LHCN-M2 (cell line): ENCODE measurements around the gene CCDC159. TPM values are rescaled to one million over a fixed set of nuclear protein-coding genes. Genes with fewer than 3 reads are reported as not detected.
"Not testable (repeated sequence)": the region's sequence is repeated elsewhere in the genome, so short reads cannot be mapped to it uniquely, and the experiment has no call there.

Experiments
- DNase-seq: peaks from one replicate; pipeline ENCODE4 v3.0.0-alpha.2; 2012; ENCODE audit warnings: low read depth
- total RNA-seq: library from RNA; depleted of rRNA; stranded (reverse); fragments of >200 nt; gene quantifications from 2 replicates; pipeline ENCODE4 v1.2.3, GENCODE V29; 2014

Gene CCDC159
- total RNA-seq, 1 experiment from 2014 or later: 2.8 TPM

- DNase-seq: no peak
Observed at GRCh38 chr19:11338121-11338520, 8.2 kb upstream of the CCDC159 start.

DNA sequence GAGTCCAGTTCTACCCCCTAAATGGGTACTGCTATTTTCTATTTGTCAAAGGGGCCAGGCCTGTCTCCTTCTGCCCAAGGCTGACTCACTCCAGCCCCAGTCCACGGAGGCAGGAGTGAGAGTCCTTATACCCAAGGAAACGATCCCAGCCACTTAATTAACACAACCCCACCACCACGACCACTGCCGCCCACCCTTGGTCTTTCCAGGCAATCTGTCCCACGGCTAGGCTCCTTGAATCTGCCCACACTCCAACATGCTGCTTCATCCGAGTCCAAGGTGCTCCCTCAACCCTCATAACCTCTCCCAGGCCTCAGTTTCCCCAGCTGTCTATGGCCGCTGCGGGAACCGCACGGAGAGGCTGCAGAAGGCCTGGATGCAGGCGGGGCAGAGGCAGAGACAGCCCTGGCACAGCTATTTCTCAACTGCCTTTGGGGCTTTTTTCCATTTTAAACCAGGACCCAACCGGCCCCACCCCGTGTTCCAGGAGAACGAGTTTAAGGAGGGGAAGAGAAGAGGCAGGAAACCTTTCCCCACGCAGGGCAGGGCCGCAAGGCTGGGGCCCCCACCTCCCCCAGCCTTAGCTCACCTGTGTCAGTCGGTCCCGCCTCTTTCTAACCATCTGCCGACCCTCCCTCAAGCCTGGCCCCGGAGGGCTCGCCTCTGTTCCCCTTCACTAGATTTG lies 7.6 kb upstream of the CCDC159 start:
- no peak for DNase-seq

DNA sequence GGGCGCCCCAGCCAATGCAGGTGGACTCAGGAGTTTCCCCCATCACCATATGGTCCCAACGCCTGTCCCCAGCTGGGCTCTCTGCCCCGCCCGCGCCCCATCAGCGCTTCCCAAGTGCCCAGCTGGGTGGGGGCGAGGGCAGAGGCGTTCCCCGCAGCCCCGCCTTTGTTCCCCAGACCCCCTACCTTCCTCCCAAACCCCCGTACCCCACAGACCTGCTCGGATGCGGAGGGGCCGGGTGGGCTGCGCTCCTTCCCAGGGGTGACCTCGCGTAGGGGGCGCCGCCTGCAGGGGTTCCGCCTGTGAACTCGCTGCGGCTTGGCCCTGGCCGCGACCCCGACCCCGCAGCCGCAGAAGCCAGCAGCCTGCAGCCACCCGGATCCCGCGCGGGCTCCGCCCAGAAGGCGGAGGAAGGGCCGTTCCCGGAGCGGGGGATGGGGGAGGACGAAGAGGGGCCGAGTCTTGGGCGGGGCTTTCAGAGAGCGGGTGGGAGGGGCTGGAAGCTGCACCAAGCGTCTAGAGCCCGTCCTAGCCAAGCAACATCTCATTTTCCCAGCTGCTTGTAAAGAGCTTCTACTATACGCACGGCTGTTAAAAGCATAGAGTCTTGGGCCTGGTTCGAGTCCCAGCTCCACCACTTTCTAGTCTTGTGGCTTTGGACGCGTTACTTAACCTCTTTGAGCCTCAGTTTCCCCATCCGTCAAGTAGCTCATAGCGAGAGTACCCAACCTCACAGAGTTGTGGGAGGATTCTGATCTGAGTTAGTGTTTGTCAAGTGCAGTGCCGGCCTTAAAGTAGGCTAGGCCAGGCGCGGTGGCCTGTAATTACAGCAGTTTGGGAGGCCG lies 6.8 kb upstream of the CCDC159 start, which contains the start of gene RAB3D:
Gene RAB3D, minus strand, starts transcription at position 404 of the 845 bp plus-strand sequence. CDS start 2,258 bp downstream, outside the sequence.
- DNase-seq: peak; percentile 74

DNA sequence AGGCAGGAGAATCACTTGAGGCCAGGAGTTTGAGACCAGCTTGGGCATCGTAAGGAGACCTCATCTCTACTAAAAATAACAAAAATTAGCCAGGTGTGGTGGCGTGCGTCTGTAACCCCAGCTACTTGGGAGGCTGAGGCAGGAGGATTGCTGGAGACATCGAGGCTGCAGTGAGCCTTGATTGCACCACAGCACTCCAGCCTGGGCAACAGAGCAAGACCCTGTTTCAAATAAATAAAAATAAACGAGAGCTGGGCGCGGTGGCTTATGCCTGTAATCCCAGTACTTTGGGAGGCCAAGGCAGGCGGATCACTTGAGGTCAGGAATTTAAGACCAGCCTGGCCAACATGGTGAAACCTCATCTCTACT lies 6.2 kb upstream of the CCDC159 start:
- DNase-seq: not testable (repeated sequence)

DNA sequence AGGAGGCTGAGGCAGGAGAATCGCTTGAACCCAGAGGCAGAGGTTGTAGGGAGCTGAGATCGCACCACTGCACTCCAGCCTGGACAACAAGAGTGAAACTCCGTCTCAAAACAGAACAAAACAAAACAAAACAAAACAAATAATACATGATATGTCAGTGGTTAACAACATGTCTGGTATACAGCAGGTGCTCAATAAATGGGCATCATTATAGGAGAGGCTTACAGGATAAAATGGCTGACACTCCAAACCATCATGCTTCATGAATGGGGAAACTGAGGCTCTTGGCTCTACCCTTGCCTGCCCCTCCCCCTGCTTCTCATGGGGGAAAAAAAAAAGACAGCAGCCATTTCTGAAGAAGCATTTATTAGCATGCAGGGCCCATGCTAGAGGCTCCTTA lies 3.9 kb upstream of the CCDC159 start:
- DNase-seq: no peak

DNA sequence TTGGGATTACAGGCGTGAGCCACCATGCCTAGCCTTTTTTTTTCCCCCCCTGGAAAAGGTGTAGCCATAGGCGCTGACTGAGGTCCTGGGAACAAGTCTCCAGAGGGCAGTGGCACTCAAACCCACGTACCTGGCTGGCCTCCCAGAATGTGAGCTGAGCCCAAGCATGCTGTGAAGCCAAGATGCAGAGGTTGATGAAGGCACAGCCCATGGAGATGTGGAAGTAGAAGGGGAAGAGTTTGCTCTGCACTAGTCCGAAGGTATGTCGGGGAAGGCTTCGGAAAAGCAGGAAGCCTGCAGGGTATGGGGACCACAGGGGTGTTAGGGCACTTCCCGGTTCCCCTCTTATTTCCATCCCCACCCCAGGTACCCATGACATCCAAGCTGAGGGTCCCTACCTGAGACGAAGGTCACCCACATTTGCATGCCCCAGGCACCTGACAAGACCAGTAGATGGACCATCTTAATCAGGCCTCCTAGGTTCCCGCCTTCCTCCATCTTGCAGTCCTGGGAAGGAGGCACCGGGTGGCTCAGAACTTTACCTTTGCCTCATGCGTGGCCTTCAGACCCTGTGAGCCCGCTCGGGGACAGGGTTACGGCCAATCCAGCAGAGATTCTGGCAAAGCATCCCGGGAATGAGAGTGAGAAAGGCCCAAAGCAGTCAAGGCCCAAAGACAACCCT lies 1.1 kb upstream of the CCDC159 start:
- DNase-seq: no peak

GRCh38 chr19:11347546-11348039 lies 1.3 kb downstream of the CCDC159 start:
- DNase-seq: no peak

GRCh38 chr19:11349171-11349570 lies 2.9 kb downstream of the CCDC159 start:
- no peak for DNase-seq

DNA sequence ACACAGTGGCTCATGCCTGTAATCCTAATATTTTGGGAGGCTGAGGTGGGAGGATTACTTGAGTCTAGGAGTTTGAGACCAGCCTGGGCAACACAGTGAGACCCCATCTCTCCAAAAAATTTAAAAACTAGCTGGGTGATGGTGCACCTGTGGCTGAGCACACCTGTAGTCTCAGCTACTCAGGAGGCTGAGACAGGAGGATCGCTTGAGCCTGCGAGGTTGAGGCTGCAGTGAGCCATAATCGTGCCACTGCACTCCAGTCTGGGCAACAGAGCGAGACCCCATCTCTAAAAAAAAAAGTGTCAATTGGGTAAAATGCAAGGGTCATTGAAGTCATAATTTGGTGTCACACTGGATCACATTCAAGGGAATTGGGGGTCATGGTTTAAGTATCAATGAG lies 7.8 kb downstream of the CCDC159 start:
- not testable (repeated sequence) for DNase-seq

GRCh38 chr19:11355160-11356073 lies 9.1 kb downstream of the CCDC159 start, which contains the start of gene PLPPR2:
Gene PLPPR2 (plus strand): TSS chr19:11355432. CDS start chr19:11357674, 2,242 bp downstream.
- peak; percentile 84 for DNase-seq

DNA sequence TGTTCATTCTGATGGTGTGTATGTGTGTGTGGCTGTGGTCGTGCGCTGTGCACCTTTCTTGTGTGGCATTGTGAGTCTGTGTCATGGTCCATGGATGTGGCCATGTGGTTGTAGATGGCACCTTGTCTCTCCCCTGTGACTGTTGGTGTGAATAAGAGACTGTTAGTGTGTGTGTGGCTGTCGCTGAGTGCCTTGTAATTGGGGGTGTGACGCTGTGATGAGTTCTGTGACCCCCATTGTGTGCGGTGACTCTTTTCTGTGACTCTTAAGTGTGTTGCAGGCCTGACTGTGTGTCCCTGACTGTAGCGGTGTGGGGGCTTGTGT lies 9.7 kb downstream of the CCDC159 start:
- no peak for DNase-seq

GRCh38 chr19:11356676-11357550 lies 10.6 kb downstream of the CCDC159 start:
- no peak for DNase-seq

GRCh38 chr19:11359421-11359820 lies 13.1 kb downstream of the CCDC159 start:
- DNase-seq: no peak

DNA sequence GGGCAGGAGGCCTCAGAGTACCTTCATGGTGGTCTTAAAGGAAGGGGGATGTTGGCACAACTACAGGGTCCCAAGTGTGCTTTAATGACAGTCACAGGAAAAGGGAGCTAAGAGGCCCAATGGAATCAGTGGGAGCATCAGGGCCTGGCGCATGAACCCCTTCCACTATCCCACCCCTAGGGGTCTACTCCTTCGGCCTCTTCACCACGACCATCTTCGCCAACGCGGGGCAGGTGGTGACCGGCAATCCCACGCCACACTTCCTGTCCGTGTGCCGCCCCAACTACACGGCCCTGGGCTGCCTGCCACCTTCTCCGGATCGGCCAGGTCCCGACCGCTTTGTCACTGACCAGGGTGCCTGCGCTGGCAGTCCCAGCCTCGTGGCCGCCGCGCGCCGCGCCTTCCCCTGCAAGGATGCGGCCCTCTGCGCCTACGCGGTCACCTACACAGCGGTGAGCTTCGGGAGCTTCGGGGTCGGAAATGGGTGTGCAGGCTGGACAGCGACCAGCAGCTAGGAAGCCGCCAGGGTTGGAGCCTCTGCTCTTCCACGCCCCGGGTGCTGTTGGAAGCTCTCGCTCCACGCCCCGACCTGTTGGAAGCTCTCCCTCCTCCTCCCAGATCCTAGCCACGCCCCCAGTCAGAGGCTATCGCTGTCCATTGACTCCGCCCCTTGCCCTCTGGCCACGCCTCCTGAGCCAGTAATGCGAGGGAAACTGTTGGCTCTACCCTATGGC lies 14.9 kb downstream of the CCDC159 start:
- no peak for DNase-seq

DNA sequence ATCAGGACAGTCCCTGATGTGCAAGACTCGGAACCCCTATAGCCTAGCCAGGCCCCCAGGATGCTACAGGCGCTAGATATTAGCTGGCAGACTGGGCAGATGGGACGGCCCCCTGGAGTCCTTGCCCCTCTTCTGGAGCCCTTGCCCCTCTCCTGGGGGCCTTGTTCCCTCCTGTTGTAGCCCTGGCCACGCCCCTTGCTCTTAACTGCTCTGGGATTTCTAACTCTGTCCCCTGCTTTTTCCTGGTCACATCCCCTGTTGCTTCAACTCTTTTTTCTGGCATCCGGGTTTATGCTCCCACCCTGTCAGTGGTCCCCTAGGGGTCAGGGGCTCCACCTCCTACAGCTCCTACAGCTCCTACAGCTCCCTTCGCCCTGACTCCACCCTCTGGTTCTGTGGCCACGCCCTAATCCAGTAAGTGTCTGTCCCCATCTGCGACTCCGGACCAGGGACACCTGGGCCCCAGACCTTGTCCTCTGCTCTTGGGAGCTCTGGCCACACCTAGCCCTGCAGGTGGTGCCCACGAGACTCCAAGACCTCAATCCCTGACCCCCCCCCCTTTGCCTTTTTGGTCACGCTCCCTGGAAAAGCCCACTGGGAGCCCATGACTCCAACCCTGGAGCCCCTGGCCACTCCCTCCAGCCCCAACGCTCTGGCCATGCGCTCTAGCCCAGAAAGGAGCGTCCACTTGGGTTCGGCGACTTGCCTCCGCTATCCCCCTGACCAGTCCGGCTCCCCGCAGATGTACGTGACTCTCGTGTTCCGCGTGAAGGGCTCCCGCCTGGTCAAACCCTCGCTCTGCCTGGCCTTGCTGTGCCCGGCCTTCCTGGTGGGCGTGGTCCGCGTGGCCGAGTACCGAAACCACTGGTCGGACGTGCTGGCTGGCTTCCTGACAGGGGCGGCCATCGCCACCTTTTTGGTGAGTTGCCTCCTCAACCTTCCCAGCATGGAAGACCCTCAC lies 15.7 kb downstream of the CCDC159 start:
- no peak for DNase-seq

- no peak for DNase-seq
Observed at GRCh38 chr19:11363881-11364280, 17.6 kb downstream of the CCDC159 start.

- DNase-seq: no peak
Observed at GRCh38 chr19:11364296-11364904, 18.1 kb downstream of the CCDC159 start.

GRCh38 chr19:11364935-11365334 lies 18.6 kb downstream of the CCDC159 start:
- no peak for DNase-seq
